ENCODE measurements around the gene CDK5RAP2.

DNA sequence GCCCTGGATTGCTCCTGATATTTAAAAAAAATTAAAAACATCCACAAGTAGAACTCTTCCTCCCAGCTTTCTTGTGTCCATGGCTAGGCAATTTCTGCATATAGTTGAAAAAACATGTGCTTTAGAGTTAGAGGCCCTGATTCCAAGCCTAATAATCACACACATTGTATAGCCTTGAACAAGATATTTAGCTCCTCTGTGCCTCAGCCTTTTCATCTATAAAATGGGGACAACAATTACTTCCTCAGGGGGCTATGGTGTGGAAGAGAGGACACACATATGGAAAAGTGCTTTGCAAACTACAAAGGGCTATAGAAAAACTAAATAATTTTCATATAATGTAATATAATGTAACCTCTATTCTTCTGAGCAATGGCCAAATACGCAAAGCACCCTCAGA is 23.0 kb upstream of the CDK5RAP2 start:
- TF ChIP-seq, protein P1, sequence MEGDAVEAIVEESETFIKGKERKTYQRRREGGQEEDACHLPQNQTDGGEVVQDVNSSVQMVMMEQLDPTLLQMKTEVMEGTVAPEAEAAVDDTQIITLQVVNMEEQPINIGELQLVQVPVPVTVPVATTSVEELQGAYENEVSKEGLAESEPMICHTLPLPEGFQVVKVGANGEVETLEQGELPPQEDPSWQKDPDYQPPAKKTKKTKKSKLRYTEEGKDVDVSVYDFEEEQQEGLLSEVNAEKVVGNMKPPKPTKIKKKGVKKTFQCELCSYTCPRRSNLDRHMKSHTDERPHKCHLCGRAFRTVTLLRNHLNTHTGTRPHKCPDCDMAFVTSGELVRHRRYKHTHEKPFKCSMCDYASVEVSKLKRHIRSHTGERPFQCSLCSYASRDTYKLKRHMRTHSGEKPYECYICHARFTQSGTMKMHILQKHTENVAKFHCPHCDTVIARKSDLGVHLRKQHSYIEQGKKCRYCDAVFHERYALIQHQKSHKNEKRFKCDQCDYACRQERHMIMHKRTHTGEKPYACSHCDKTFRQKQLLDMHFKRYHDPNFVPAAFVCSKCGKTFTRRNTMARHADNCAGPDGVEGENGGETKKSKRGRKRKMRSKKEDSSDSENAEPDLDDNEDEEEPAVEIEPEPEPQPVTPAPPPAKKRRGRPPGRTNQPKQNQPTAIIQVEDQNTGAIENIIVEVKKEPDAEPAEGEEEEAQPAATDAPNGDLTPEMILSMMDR (conservative IDR thresholded peaks at IDR 0.05; ENCODE audit: low read length) = no peak
- no peak for TF ChIP-seq EZH2phosphoT487 (IDR thresholded peaks at IDR 0.05; ENCODE audit: borderline replicate concordance)
